SK-N-SH treated with all-trans-retinoic acid at 6 μM for 48 hours (cell line): Measurements from ENCODE around the gene AKT1S1.

ENCODE experiments used
- ATAC-seq: fragments of 200-7000 bp; cut with Tn5 transposase; 3 replicates; pipeline ENCODE4 v1.9.1; 2020; ENCODE audit warnings: mild to moderate bottlenecking, moderate library complexity
- ARNTL ChIP-seq: fragments of 450-650 bp; formaldehyde crosslinking; IDR thresholded peaks from 2 replicates; pipeline ENCODE4 v1.5.0; 2020; ENCODE audit warnings: low read depth, mild to moderate bottlenecking, moderate library complexity, borderline replicate concordance
- BACH2 ChIP-seq: fragments of 250-450 bp; sonication (Bioruptor Pico); IDR thresholded peaks from 2 replicates; pipeline ENCODE4 v1.9.0; 2021; ENCODE audit warnings: mild to moderate bottlenecking, borderline replicate concordance
- CSDC2 ChIP-seq: fragments of 250-450 bp; sonication (Bioruptor Pico); IDR thresholded peaks from 2 replicates; pipeline ENCODE4 v1.5.0; 2020; ENCODE audit warnings: mild to moderate bottlenecking, moderate library complexity
- CSRNP3 ChIP-seq: fragments of 250-450 bp; sonication (Bioruptor Pico); IDR thresholded peaks from 2 replicates; pipeline ENCODE4 v1.5.1; 2021; ENCODE audit warnings: mild to moderate bottlenecking, moderate library complexity
- ESRRG ChIP-seq: fragments of 250-450 bp; sonication (Bioruptor Pico); IDR thresholded peaks from 2 replicates; pipeline ENCODE4 v1.6.1; 2021; ENCODE audit warnings: mild to moderate bottlenecking
- ISL1 ChIP-seq: fragments of 250-450 bp; sonication (Bioruptor Pico); IDR thresholded peaks from 2 replicates; pipeline ENCODE4 v2.1.2; 2022; ENCODE audit warnings: mild to moderate bottlenecking, moderate library complexity
- OSR1 ChIP-seq: fragments of 250-450 bp; sonication (Bioruptor Pico); IDR thresholded peaks from 2 replicates; pipeline ENCODE4 v1.8.0; 2022; ENCODE audit warnings: moderate library complexity, mild to moderate bottlenecking, inconsistent platforms
- PATZ1 ChIP-seq: fragments of 250-450 bp; sonication (Bioruptor Pico); IDR thresholded peaks from 2 replicates; pipeline ENCODE4 v1.8.0; 2020; ENCODE audit warnings: mild to moderate bottlenecking, moderate library complexity, borderline replicate concordance
- PPARA ChIP-seq: fragments of 250-450 bp; sonication (Bioruptor Pico); IDR thresholded peaks from 2 replicates; pipeline ENCODE4 v1.5.0; 2020; ENCODE audit warnings: mild to moderate bottlenecking, borderline replicate concordance
- RARB ChIP-seq: fragments of 250-450 bp; sonication (Bioruptor Pico); IDR thresholded peaks from 2 replicates; pipeline ENCODE4 v1.8.0; 2021; ENCODE audit warnings: mild to moderate bottlenecking, moderate library complexity
- SNAI2 ChIP-seq: fragments of 250-450 bp; sonication (Bioruptor Pico); IDR thresholded peaks from 2 replicates; pipeline ENCODE4 v1.5.0; 2020; ENCODE audit warnings: mild to moderate bottlenecking, moderate library complexity
- TCF4 ChIP-seq: fragments of 250-450 bp; sonication (Bioruptor Pico); IDR thresholded peaks from 2 replicates; pipeline ENCODE4 v1.8.0; 2021; ENCODE audit warnings: mild to moderate bottlenecking, moderate library complexity, borderline replicate concordance
- TOX ChIP-seq: fragments of 250-450 bp; sonication (Bioruptor Pico); IDR thresholded peaks from 2 replicates; pipeline ENCODE4 v1.8.0; 2021; ENCODE audit warnings: mild to moderate bottlenecking, moderate library complexity, borderline replicate concordance
- TSHZ2 ChIP-seq: fragments of 250-450 bp; sonication (Bioruptor Pico); IDR thresholded peaks from 2 replicates; pipeline ENCODE4 v1.5.0; 2020; ENCODE audit warnings: mild to moderate bottlenecking, moderate library complexity
- ZFP3 ChIP-seq: fragments of 250-450 bp; sonication (Bioruptor Pico); IDR thresholded peaks from 2 replicates; pipeline ENCODE4 v1.5.0; 2020; ENCODE audit warnings: mild to moderate bottlenecking, moderate library complexity
- ZFP30 ChIP-seq: fragments of 450-650 bp; formaldehyde crosslinking; IDR thresholded peaks from 2 replicates; pipeline ENCODE4 v1.5.0; 2022; ENCODE audit warnings: mild to moderate bottlenecking, moderate library complexity
- ZNF565 ChIP-seq: fragments of 450-650 bp; formaldehyde crosslinking; conservative IDR thresholded peaks from 2 replicates; pipeline ENCODE4 v1.5.0; 2020; ENCODE audit warnings: low read depth, mild to moderate bottlenecking, moderate library complexity
- ZNF70 ChIP-seq: fragments of 450-650 bp; formaldehyde crosslinking; IDR thresholded peaks from 2 replicates; pipeline ENCODE4 v1.5.0; 2020; ENCODE audit warnings: mild to moderate bottlenecking, moderate library complexity
- ZNF8 ChIP-seq: fragments of 450-650 bp; formaldehyde crosslinking; IDR thresholded peaks from 2 replicates; pipeline ENCODE4 v1.5.0; 2020; ENCODE audit warnings: mild to moderate bottlenecking, moderate library complexity
- TF ChIP-seq, protein P1 (sequence below): fragments of 250-450 bp; sonication (Bioruptor Pico); IDR thresholded peaks from 2 replicates; pipeline ENCODE4 v1.8.0; 2021; ENCODE audit warnings: low read depth, mild to moderate bottlenecking, moderate library complexity, borderline replicate concordance
- TF ChIP-seq, protein P2 (sequence below): fragments of 250-450 bp; sonication (Bioruptor Pico); IDR thresholded peaks from 2 replicates; pipeline ENCODE4 v1.5.1; 2020; ENCODE audit warnings: low read depth, mild to moderate bottlenecking, moderate library complexity

The AKT1S1 gene

GRCh38 chr19:49912965-49913685, 36.0 kb upstream of the AKT1S1 start:
- TF ChIP-seq RARB: no peak
- TF ChIP-seq PPARA (CRISPR knock-in tag): no peak
- TF ChIP-seq ESRRG (CRISPR knock-in tag): no peak
- TF ChIP-seq TOX (CRISPR knock-in tag): no peak
- no peak for TF ChIP-seq CSDC2
- TF ChIP-seq ZFP3 (CRISPR knock-in tag): no peak
- no peak for TF ChIP-seq ZNF70 (CRISPR knock-in tag)
- TF ChIP-seq PATZ1 (CRISPR knock-in tag): no peak
- TF ChIP-seq ZNF565 (CRISPR knock-in tag): no peak
- no peak for TF ChIP-seq ZFP30 (CRISPR knock-in tag)
- no peak for TF ChIP-seq ARNTL (CRISPR knock-in tag)
- TF ChIP-seq, protein P1, sequence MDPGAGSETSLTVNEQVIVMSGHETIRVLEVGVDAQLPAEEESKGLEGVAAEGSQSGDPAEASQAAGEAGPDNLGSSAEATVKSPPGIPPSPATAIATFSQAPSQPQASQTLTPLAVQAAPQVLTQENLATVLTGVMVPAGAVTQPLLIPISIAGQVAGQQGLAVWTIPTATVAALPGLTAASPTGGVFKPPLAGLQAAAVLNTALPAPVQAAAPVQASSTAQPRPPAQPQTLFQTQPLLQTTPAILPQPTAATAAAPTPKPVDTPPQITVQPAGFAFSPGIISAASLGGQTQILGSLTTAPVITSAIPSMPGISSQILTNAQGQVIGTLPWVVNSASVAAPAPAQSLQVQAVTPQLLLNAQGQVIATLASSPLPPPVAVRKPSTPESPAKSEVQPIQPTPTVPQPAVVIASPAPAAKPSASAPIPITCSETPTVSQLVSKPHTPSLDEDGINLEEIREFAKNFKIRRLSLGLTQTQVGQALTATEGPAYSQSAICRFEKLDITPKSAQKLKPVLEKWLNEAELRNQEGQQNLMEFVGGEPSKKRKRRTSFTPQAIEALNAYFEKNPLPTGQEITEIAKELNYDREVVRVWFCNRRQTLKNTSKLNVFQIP (CRISPR knock-in tag): no peak
- TF ChIP-seq, protein P2, sequence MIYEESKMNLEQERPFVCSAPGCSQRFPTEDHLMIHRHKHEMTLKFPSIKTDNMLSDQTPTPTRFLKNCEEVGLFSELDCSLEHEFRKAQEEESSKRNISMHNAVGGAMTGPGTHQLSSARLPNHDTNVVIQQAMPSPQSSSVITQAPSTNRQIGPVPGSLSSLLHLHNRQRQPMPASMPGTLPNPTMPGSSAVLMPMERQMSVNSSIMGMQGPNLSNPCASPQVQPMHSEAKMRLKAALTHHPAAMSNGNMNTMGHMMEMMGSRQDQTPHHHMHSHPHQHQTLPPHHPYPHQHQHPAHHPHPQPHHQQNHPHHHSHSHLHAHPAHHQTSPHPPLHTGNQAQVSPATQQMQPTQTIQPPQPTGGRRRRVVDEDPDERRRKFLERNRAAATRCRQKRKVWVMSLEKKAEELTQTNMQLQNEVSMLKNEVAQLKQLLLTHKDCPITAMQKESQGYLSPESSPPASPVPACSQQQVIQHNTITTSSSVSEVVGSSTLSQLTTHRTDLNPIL (CRISPR knock-in tag): no peak
- TF ChIP-seq TCF4 (CRISPR knock-in tag): no peak
- TF ChIP-seq OSR1 (CRISPR knock-in tag): no peak
- TF ChIP-seq ZNF8: no peak
- ATAC-seq: no peak

- ATAC-seq: no peak
- TF ChIP-seq ZNF565 (CRISPR knock-in tag): no peak
- TF ChIP-seq CSRNP3 (CRISPR knock-in tag): no peak
- TF ChIP-seq ZFP30 (CRISPR knock-in tag): no peak
- TF ChIP-seq ISL1 (CRISPR knock-in tag): no peak
- TF ChIP-seq PATZ1 (CRISPR knock-in tag): no peak
- TF ChIP-seq ZNF8: no peak
- TF ChIP-seq TSHZ2 (CRISPR knock-in tag): no peak
- TF ChIP-seq, protein P2 (CRISPR knock-in tag): no peak
- TF ChIP-seq CSDC2: no peak
- TF ChIP-seq ZNF70 (CRISPR knock-in tag): no peak
- no peak for TF ChIP-seq SNAI2
- no peak for TF ChIP-seq BACH2 (CRISPR knock-in tag)
- TF ChIP-seq PPARA (CRISPR knock-in tag): no peak
- no peak for TF ChIP-seq TCF4 (CRISPR knock-in tag)
- TF ChIP-seq RARB: no peak
- no peak for TF ChIP-seq ARNTL (CRISPR knock-in tag)
- TF ChIP-seq, protein P1 (CRISPR knock-in tag): no peak
Measured at GRCh38 chr19:49911381-49912145, 34.4 kb upstream of the AKT1S1 start.
